Right atrium auricular region (tissue), 2 donors: Measurements from ENCODE around the gene TMEM202. TPM values are rescaled to one million over a fixed set of nuclear protein-coding genes. Genes with fewer than 3 reads are reported as not detected.
"Not testable (repeated sequence)": the region's sequence is repeated elsewhere in the genome, so short reads cannot be mapped to it uniquely, and the experiment has no call there.

Experiments used
- DNase-seq: peaks from one replicate; pipeline ENCODE4 v3.0.0-alpha.2; 2019; ENCODE audit warnings: low spot score
- H3K27ac ChIP-seq, 2 donors: fragments of 200-600 bp; sonication (generic); 1 replicate in 1 of 2; 2 replicates in 1 of 2; pipeline ENCODE4 v1.5.1; 2016 to 2019
- H3K27me3 ChIP-seq, 2 donors: fragments of 200-600 bp; sonication (generic); one replicate each; pipeline versions ENCODE4 v1.5.1 to v1.6.0; 2017 to 2019
- H3K36me3 ChIP-seq: fragments of 200-600 bp; sonication (generic); one replicate; pipeline ENCODE4 v1.5.1; 2016
- H3K4me1 ChIP-seq, 2 donors: fragments of 200-600 bp; sonication (generic); one replicate each; pipeline versions ENCODE4 v1.5.1 to v1.6.0; 2017 to 2019
- H3K4me3 ChIP-seq, 2 donors: fragments of 200-600 bp; sonication (generic); 1 replicate in 1 of 2; 2 replicates in 1 of 2; pipeline ENCODE4 v1.5.1; 2017 to 2019; ENCODE audit warnings: mild to moderate bottlenecking in 1 of 2, moderate library complexity in 1 of 2
- H3K9me3 ChIP-seq, 2 donors: fragments of 200-600 bp; sonication (generic); one replicate each; pipeline ENCODE4 v1.5.1; 2019
- CTCF ChIP-seq, 2 donors: fragments of 200-600 bp; sonication (generic); IDR thresholded peaks; one replicate each; pipeline ENCODE4 v1.5.1; 2019; ENCODE audit warnings: antibody characterized with exemption in 2 of 2
- total RNA-seq, 2 donors: library from RNA; depleted of rRNA; stranded (reverse); fragments of >200 nt; gene quantifications; one replicate each; pipeline ENCODE4 v1.1.0, GENCODE V29; 2016

Gene TMEM202
- total RNA-seq, 2 donors from 2014 or later, result not detected

- peaks cover 0 to under 1% of the 10 kb centered on the region in 2 donors for H3K4me1 ChIP-seq
- no peak for TF ChIP-seq CTCF (IDR thresholded peaks at IDR 0.05)
- H3K36me3 ChIP-seq, result no peaks in the 10 kb centered on the region
- H3K27me3 ChIP-seq, result no peaks in the 10 kb centered on the region
- no peak overlapping the region for H3K27ac ChIP-seq
- DNase-seq, result no peak
- no peaks in the 10 kb centered on the region for H3K9me3 ChIP-seq
- no peak overlapping the region for H3K4me3 ChIP-seq
These were observed 16.0 kb upstream of the TMEM202 start for GRCh38 chr15:72382146-72382545.

GRCh38 chr15:72387741-72388140, 10.4 kb upstream of the TMEM202 start:
- Histone ChIP-seq H3K36me3 (no peaks in the 10 kb centered on the region), H3K9me3 (no peaks in the 10 kb centered on the region), H3K27me3 (no peaks in the 10 kb centered on the region), H3K4me1 (no peaks in the 10 kb centered on the region), H3K27ac (no peak overlapping the region), H3K4me3 (no peak overlapping the region)
- no peak for DNase-seq
- no peak for TF ChIP-seq CTCF (IDR thresholded peaks at IDR 0.05)

- DNase-seq, result no peak
- Histone ChIP-seq H3K4me3 (no peak overlapping the region), H3K9me3 (no peaks in the 10 kb centered on the region), H3K36me3 (no peaks in the 10 kb centered on the region), H3K4me1 (no peaks in the 10 kb centered on the region), H3K27ac (no peak overlapping the region), H3K27me3 (no peaks in the 10 kb centered on the region)
- TF ChIP-seq CTCF (IDR thresholded peaks at IDR 0.05), result no peak
These were observed 8.9 kb upstream of the TMEM202 start for GRCh38 chr15:72389231-72389630.

GRCh38 chr15:72396331-72396730, 1.8 kb upstream of the TMEM202 start:
- not testable (repeated sequence) for H3K4me1 ChIP-seq, DNase-seq, H3K36me3 ChIP-seq, H3K4me3 ChIP-seq, H3K9me3 ChIP-seq, H3K27ac ChIP-seq, H3K27me3 ChIP-seq

GRCh38 chr15:72398648-72399047, 543 bp downstream of the TMEM202 start:
- Histone ChIP-seq H3K4me1 (no peaks in the 10 kb centered on the region), H3K36me3 (no peaks in the 10 kb centered on the region), H3K9me3 (no peaks in the 10 kb centered on the region), H3K27me3 (no peaks in the 10 kb centered on the region), H3K27ac (no peak overlapping the region), H3K4me3 (no peak overlapping the region)
- DNase-seq, result no peak
- TF ChIP-seq CTCF (IDR thresholded peaks at IDR 0.05), result no peak

GRCh38 chr15:72402726-72403125, 4.6 kb downstream of the TMEM202 start:
- Histone ChIP-seq H3K27ac (no peak overlapping the region), H3K36me3 (no peaks in the 10 kb centered on the region), H3K9me3 (no peaks in the 10 kb centered on the region), H3K4me1 (no peaks in the 10 kb centered on the region), H3K4me3 (no peak overlapping the region), H3K27me3 (no peaks in the 10 kb centered on the region)
- no peak for DNase-seq
- no peak for TF ChIP-seq CTCF (IDR thresholded peaks at IDR 0.05)
